Right lobe of liver (tissue), 6 donors: ENCODE data around the gene BTNL3. TPM values are rescaled to one million over a fixed set of nuclear protein-coding genes. Genes with fewer than 3 reads are reported as not detected.

Experiments used
- ATAC-seq, 4 donors: fragments of 200-7000 bp; cut with Tn5 transposase; one replicate each; pipeline ENCODE4 v1.9.1; 2020; ENCODE audit warnings: mild to moderate bottlenecking in 4 of 4, moderate library complexity in 4 of 4
- DNase-seq, 3 donors: peaks; one replicate each; pipeline ENCODE4 v3.0.0-alpha.2; 2020
- H3K27ac ChIP-seq, 3 donors: fragments of 200-600 bp; one replicate each; pipeline ENCODE4 v1.8.0; 2022
- H3K27me3 ChIP-seq, 2 donors: fragments of 200-600 bp; one replicate each; pipeline ENCODE4 v1.8.0; 2022
- H3K36me3 ChIP-seq, 4 donors: fragments of 200-600 bp; sonication (generic) in 1 of 4; one replicate each; pipeline versions ENCODE4 v1.5.1 to v1.8.0; 2017 to 2022; ENCODE audit warnings: control low read depth in 1 of 4
- H3K4me1 ChIP-seq, 4 donors: fragments of 200-600 bp; sonication (generic) in 1 of 4; one replicate each; pipeline versions ENCODE4 v1.5.1 to v1.8.0; 2017 to 2022; ENCODE audit warnings: control low read depth in 1 of 4
- H3K4me3 ChIP-seq, 3 donors: fragments of 200-600 bp; one replicate each; pipeline ENCODE4 v1.8.0; 2022
- H3K9me3 ChIP-seq, 4 donors: fragments of 200-600 bp; sonication (generic) in 1 of 4; one replicate each; pipeline versions ENCODE4 v1.5.1 to v1.8.0; 2017 to 2022; ENCODE audit warnings: control low read depth in 1 of 4
- CTCF ChIP-seq, 4 donors: fragments of 200-600 bp in 3 of 4; fragments of 450-650 bp in 1 of 4; IDR thresholded peaks; one replicate each; pipeline versions ENCODE4 v1.5.1 to v1.8.0; 2016 to 2022; ENCODE audit warnings: antibody characterized with exemption in 4 of 4, mild to moderate bottlenecking in 2 of 4
- POLR2A ChIP-seq: fragments of 450-650 bp; IDR thresholded peaks from one replicate; pipeline ENCODE4 v1.6.1; 2017; ENCODE audit warnings: antibody characterized with exemption, mild to moderate bottlenecking
- WGBS: methylation state at CpG from one replicate; pipeline ENCODE4 v1.1.6; 2018; ENCODE audit warnings: low coverage, low lambda C conversion rate; ENCODE audit not compliant: insufficient coverage; ENCODE audit errors: missing lambda C conversion rate; 5-methylcytosine and 5-hydroxymethylcytosine counted together
- intact Hi-C, 2 donors: fragments of 100-400 bp; cut with DNase I; formaldehyde crosslinking; loops; one replicate each; pipeline versions ENCODE4 v1.11.2 to v1.14.1; 2022
- microRNA-seq, 2 donors: library from miRNA; unstranded; fragments of <30 nt; microRNA quantifications; one replicate each; pipeline ENCODE4, GENCODE V29; 2019 to 2020
- small RNA-seq, 2 experiments: library from RNA; depleted of rRNA; stranded (forward); fragments of <200 nt; gene quantifications; one replicate each; pipeline ENCODE3, GENCODE V24; 2016
- total RNA-seq, 6 experiments: library from RNA; depleted of rRNA in 2 of 6; stranded (reverse); fragments of >200 nt in 2 of 6; fragmentation: NEBNext Ultra II Directional in 3 of 6; extraction: Animal tissue kit (Norgen Biotek cat#: 25700) in 3 of 6; gene quantifications; one replicate each; pipeline versions ENCODE4 v1.1.0 to v1.2.4, GENCODE V29; 2016 to 2023
- donor health status: DM: no; HTN: yes; CAD: no.
- donor health status: DM: no; HTN: no; CAD: no.
- donor health status: DM: no; HTN: no; CAD: no.
- donor health status: DM: no; HTN: yes; CAD: no.
- donor health status: DM: no; HTN: yes; CAD: no.

BTNL3 gene
- total RNA-seq, 6 experiments from 2014 or later = not detected

GRCh38 chr5:181054871-181055459 is 66.3 kb downstream of the BTNL3 start:
- H3K27me3 ChIP-seq = peaks cover 0 to 27% of the 10 kb centered on the region in 2 donors
- intact Hi-C loops = loop anchor here in 1 of 2 donors (10.0 kb wide), 1 partner anchor 60 kb away; no protein-coding TSS in a partner anchor
- 0% methylated on average over 1 of the region's 7 CpGs for WGBS

More at GRCh38 chr5:181054871-181055459, 66.3 kb downstream of the BTNL3 start:
- TF ChIP-seq POLR2A = no peak
- TF ChIP-seq CTCF (IDR thresholded peaks at IDR 0.05) = no peak
- no peaks in the 10 kb centered on the region for H3K9me3 ChIP-seq
- DNase-seq (no peak), ATAC-seq (no peak)
- no peak overlapping the region for H3K27ac ChIP-seq
- peaks cover 0 to 14% (median 0%) of the 10 kb centered on the region in 4 donors for H3K4me1 ChIP-seq
- no peak overlapping the region for H3K4me3 ChIP-seq
- no peaks in the 10 kb centered on the region for H3K36me3 ChIP-seq

Small RNA genes within 50 kb of the gene (microRNA-seq; reads per million reads assigned to microRNA genes)
- gene MIR8089 = 0 reads per million in 2 donors

Small RNA genes within 50 kb of the gene (small RNA-seq; reads per million reads assigned to genes)
- gene MIR8089 = 0 reads per million in 2 experiments
- gene RNU6-1036P = 0 reads per million in 2 experiments
- 0 reads per million in 2 experiments for gene RPS29P12

Other genes starting within 250 kb of the BTNL3 start
- not detected for gene OR2Y1, start 248.8 kb upstream of the BTNL3 start, total RNA-seq
- gene MGAT1, start 186.0 kb upstream of the BTNL3 start, total RNA-seq = 100 to 1,000 TPM in 4 of 6 experiments, 10 to 100 TPM in 2; 99.7 to 136 (median 106) TPM
- gene ZFP62, start 127.6 kb upstream of the BTNL3 start, total RNA-seq = 1 to 10 TPM; 3.6 to 9.0 (median 6.0) TPM
- under 1 TPM; 0.18 to 0.93 (median 0.32) TPM for gene BTNL8, start 89.7 kb upstream of the BTNL3 start, total RNA-seq
- gene BTNL9, start 51.4 kb downstream of the BTNL3 start, total RNA-seq = 10 to 100 TPM in 1 of 6 experiments, 1 to 10 TPM in 5; 5.3 to 11.6 (median 7.8) TPM
- not detected for gene OR2V1, start 142.3 kb downstream of the BTNL3 start, total RNA-seq
- gene OR2V2, start 158.7 kb downstream of the BTNL3 start, total RNA-seq = not detected
- gene TRIM7, start 216.3 kb downstream of the BTNL3 start, total RNA-seq = 1 to 10 TPM in 1 of 6 experiments, under 1 TPM in 4, not detected in 1; 0.07 to 1.4 (median 0.26) TPM
- 10 to 100 TPM in 4 of 6 experiments, 1 to 10 TPM in 2; 7.3 to 20.6 (median 15.9) TPM for gene TRIM41, start 234.4 kb downstream of the BTNL3 start, total RNA-seq